ENCODE data around the gene PCGF1. TPM values are rescaled to one million over a fixed set of nuclear protein-coding genes. Genes with fewer than 3 reads are reported as not detected.

PCGF1 gene
- total and polyA plus RNA-seq, 2 of the 13 experiments (the other 11 are each of a cell fraction or from before 2014, with no cell fraction given): 20.4 to 22.6 TPM

GRCh38 chr2:74464406-74464805, 43.1 kb downstream of the PCGF1 start (continued):
- no peak for TF ChIP-seq ZNF639 (CRISPR knock-in tag; conservative IDR thresholded peaks at IDR 0.05)
- peak; percentile 66; the same call in 1 of the 2 replicates for TF ChIP-seq SNAPC2 (CRISPR knock-in tag; IDR thresholded peaks at IDR 0.05)
- TF ChIP-seq ATF4 (CRISPR knock-in tag; IDR thresholded peaks at IDR 0.05): no peak
- TF ChIP-seq TCF12 (IDR thresholded peaks at IDR 0.05): no peak
- 0 out of 2 replicates have a peak, but pooled peaks have one; percentile 10 for TF ChIP-seq TCF12 (CRISPR knock-in tag; IDR thresholded peaks at IDR 0.05)
- TF ChIP-seq ZNF589 (CRISPR knock-in tag; conservative IDR thresholded peaks at IDR 0.05): no peak
- no peak for TF ChIP-seq REST (IDR thresholded peaks at IDR 0.05; ENCODE audit: borderline replicate concordance in 1 of 2, low read depth in 1 of 2, low read length in 2 of 2)
- no peak for TF ChIP-seq NPAS2 (CRISPR knock-in tag; IDR thresholded peaks at IDR 0.05; ENCODE audit: borderline replicate concordance)
- no peak for TF ChIP-seq ZFP1 (CRISPR knock-in tag; IDR thresholded peaks at IDR 0.05)
- no peak for TF ChIP-seq ZNF512 (CRISPR knock-in tag; IDR thresholded peaks at IDR 0.05)
- no peak for TF ChIP-seq ZBTB49 (CRISPR knock-in tag; IDR thresholded peaks at IDR 0.05; ENCODE audit: borderline replicate concordance)
- 0 out of 2 replicates have a peak, but pooled peaks have one; percentile 33 for TF ChIP-seq MYPOP (CRISPR knock-in tag; IDR thresholded peaks at IDR 0.05)
- TF ChIP-seq SNAI1 (CRISPR knock-in tag; IDR thresholded peaks at IDR 0.05; ENCODE audit: borderline replicate concordance): no peak
- no peak for TF ChIP-seq CAMTA2 (CRISPR knock-in tag; IDR thresholded peaks at IDR 0.05; ENCODE audit: borderline replicate concordance)
- no peak for TF ChIP-seq ZNF484 (CRISPR knock-in tag; IDR thresholded peaks at IDR 0.05; ENCODE audit: borderline replicate concordance, low read depth)
- 0 out of 2 replicates have a peak, but pooled peaks have one; percentile 76 for TF ChIP-seq NFIB (CRISPR knock-in tag; IDR thresholded peaks at IDR 0.05; ENCODE audit: borderline replicate concordance)
- no peak for TF ChIP-seq ATF1 (CRISPR knock-in tag; IDR thresholded peaks at IDR 0.05)
- TF ChIP-seq CENPT (CRISPR knock-in tag; IDR thresholded peaks at IDR 0.05; ENCODE audit: low read depth): no peak
